B cell (primary cell): Measurements from ENCODE around the gene LRCH3. TPM values are rescaled to one million over a fixed set of nuclear protein-coding genes. Genes with fewer than 3 reads are reported as not detected.
A peak's percentile ranks its signal among the peaks of the same experiment; 100 is the strongest.

Experiments used
- ATAC-seq: fragments of 200-7000 bp; cut with Tn5 transposase; one replicate; pipeline ENCODE4 v1.10.0; 2021; ENCODE audit warnings: low read depth, mild to moderate bottlenecking, moderate number of reproducible peaks, moderate library complexity
- CTCF ChIA-PET: fragments of 350-600 bp; sonication (Branson Sonifier 250); formaldehyde crosslinking; loops from one replicate; lab custom pipeline; 2021; ENCODE audit warnings: antibody characterized with exemption, inconsistent platforms; lab: Charles Lee
- POLR2A ChIA-PET: fragments of 350-600 bp; sonication (Branson Sonifier 250); formaldehyde crosslinking; loops from one replicate; lab custom pipeline; 2021; ENCODE audit warnings: antibody characterized with exemption; lab: Charles Lee
- DNase-seq: peaks from one replicate; pipeline ENCODE4 v3.0.0; 2013
- H2AFZ ChIP-seq: 2 replicates; pipeline ENCODE4 v1.6.1; 2012; ENCODE audit warnings: mild to moderate bottlenecking, low read depth, low read length; ENCODE audit not compliant: insufficient read depth, poor library complexity, severe bottlenecking
- H3K27ac ChIP-seq, 2 donors: 1 replicate in 1 of 2; 2 replicates in 1 of 2; pipeline ENCODE4 v1.5.1; 2012 to 2013; ENCODE audit warnings: low read length in 2 of 2, mild to moderate bottlenecking in 2 of 2, moderate library complexity in 1 of 2
- H3K27me3 ChIP-seq, 4 experiments: fragments of 200-600 bp in 1 of 4; sonication (generic) in 1 of 4; replicated peaks in 1 of 4; 1 replicate in 2 of 4; 2 replicates in 2 of 4; pipeline versions ENCODE4 v1.6.1 to v1.7.0; 2013 to 2016; ENCODE audit warnings: low read length in 3 of 4, mild to moderate bottlenecking in 2 of 4, mixed read lengths in 1 of 4, moderate library complexity in 1 of 4; ENCODE audit not compliant: insufficient read depth in 4 of 4, control insufficient read depth in 3 of 4; ENCODE audit errors: control extremely low read depth in 1 of 4
- H3K36me3 ChIP-seq, 2 experiments: replicated peaks in 1 of 2; 1 replicate in 1 of 2; 2 replicates in 1 of 2; pipeline versions ENCODE4 v1.6.1 to v1.7.1; 2013; ENCODE audit warnings: low read length in 1 of 2; ENCODE audit not compliant: insufficient read depth in 2 of 2, control insufficient read depth in 1 of 2; ENCODE audit errors: control extremely low read depth in 1 of 2, extremely low read depth in 1 of 2
- H3K4me1 ChIP-seq, 2 donors: fragments of 200-600 bp in 1 of 2; sonication (generic) in 1 of 2; 1 replicate in 1 of 2; 2 replicates in 1 of 2; pipeline versions ENCODE4 v1.5.1 to v1.6.1; 2013 to 2017; ENCODE audit warnings: low read length in 2 of 2; ENCODE audit not compliant: control insufficient read depth in 2 of 2, insufficient read depth in 2 of 2
- H3K4me2 ChIP-seq: replicated peaks from 2 replicates; pipeline ENCODE3; 2012; ENCODE audit warnings: mild to moderate bottlenecking, low read depth, low read length; ENCODE audit not compliant: poor library complexity, severe bottlenecking
- H3K4me3 ChIP-seq, 5 experiments: fragments of 200-600 bp in 1 of 5; sonication (generic) in 1 of 5; 1 replicate in 3 of 5; 2 replicates in 2 of 5; pipeline versions ENCODE4 v1.5.1 to v1.7.0; 2011 to 2016; ENCODE audit warnings: low read length in 4 of 5, mild to moderate bottlenecking in 4 of 5, low read depth in 2 of 5, control low read depth in 1 of 5, moderate library complexity in 1 of 5; ENCODE audit not compliant: insufficient read depth in 1 of 5; ENCODE audit errors: control extremely low read depth in 1 of 5, extremely low read depth in 1 of 5
- H3K79me2 ChIP-seq: fragments of 200-600 bp; sonication (generic); one replicate; pipeline ENCODE4 v1.6.0; 2016; ENCODE audit warnings: low read length; ENCODE audit not compliant: control insufficient read depth, insufficient read depth
- H3K9ac ChIP-seq: fragments of 200-600 bp; sonication (generic); 2 replicates; pipeline ENCODE4 v1.6.1; 2017; ENCODE audit warnings: mild to moderate bottlenecking, low read length, moderate library complexity
- H3K9me3 ChIP-seq, 3 donors: one replicate each; pipeline versions ENCODE4 v1.6.1 to v1.7.1; 2013; ENCODE audit warnings: low read length in 2 of 3; ENCODE audit not compliant: control insufficient read depth in 2 of 3, insufficient read depth in 1 of 3; ENCODE audit errors: control extremely low read depth in 1 of 3
- H4K20me1 ChIP-seq: 2 replicates; pipeline ENCODE4 v1.6.0; 2012; ENCODE audit warnings: mild to moderate bottlenecking, low read length; ENCODE audit not compliant: insufficient read depth, control insufficient read depth, poor library complexity, severe bottlenecking
- H3K27ac Mint-ChIP-seq: one replicate; pipeline ENCODE4 v1.8.0; 2021; ENCODE audit warnings: mixed read lengths
- H3K27me3 Mint-ChIP-seq: one replicate; pipeline ENCODE4 v1.8.0; 2021; ENCODE audit warnings: mixed read lengths
- H3K4me1 Mint-ChIP-seq: one replicate; pipeline ENCODE4 v1.8.0; 2021; ENCODE audit warnings: mixed read lengths
- H3K4me3 Mint-ChIP-seq: one replicate; pipeline ENCODE4 v1.8.0; 2021; ENCODE audit warnings: mixed read lengths
- H3K9me3 Mint-ChIP-seq: one replicate; pipeline ENCODE4 v1.8.0; 2022; ENCODE audit warnings: mixed read lengths; ENCODE audit not compliant: insufficient read depth
- CTCF ChIP-seq: fragments of 200-600 bp; IDR thresholded peaks from one replicate; pipeline ENCODE4 v1.8.0; 2022; ENCODE audit warnings: antibody characterized with exemption, mild to moderate bottlenecking
- EZH2 ChIP-seq: IDR thresholded peaks from 2 replicates; pipeline ENCODE4 v1.6.1; 2012; ENCODE audit warnings: borderline replicate concordance, low read depth, mild to moderate bottlenecking, moderate library complexity, low read length; ENCODE audit not compliant: insufficient read depth, poor library complexity, severe bottlenecking
- WGBS: methylation state at CpG from one replicate; pipeline ENCODE4 v1.1.5; 2013; ENCODE audit warnings: missing lambda C conversion rate; ENCODE audit not compliant: insufficient coverage; 5-methylcytosine and 5-hydroxymethylcytosine counted together
- intact Hi-C: fragments of 100-400 bp; cut with micrococcal nuclease; formaldehyde crosslinking; loops from one replicate; pipeline ENCODE4 v1.10.0; 2022
- polyA plus RNA-seq: library from polyadenylated mRNA; depleted of rRNA; stranded (reverse); fragments of >200 nt; gene quantifications from 2 replicates; pipeline ENCODE4 v1.2.3, GENCODE V29; 2012
- total RNA-seq, 2 donors: library from RNA; stranded (reverse); fragments of 120-200 nt in 1 of 2; gene quantifications; 1 replicate in 1 of 2; 2 replicates in 1 of 2; pipeline versions ENCODE4 v1.2.3 to v1.2.4, GENCODE V29; 2013 to 2022

The LRCH3 gene
- total and polyA plus RNA-seq, 2 donors (not counting 1 experiment from before 2014, with no cell fraction given) = 30.1 to 136 TPM

- peaks cover 47% of the 10 kb centered on the region for H3K79me2 ChIP-seq
- H4K20me1 ChIP-seq = peaks cover 31% of the 10 kb centered on the region
- Mint-ChIP-seq H3K27me3 (no peaks in the 10 kb centered on the region), H3K4me1 (peaks cover 46% of the 10 kb centered on the region), H3K4me3 (peak overlapping the region; percentile 96), H3K9me3 (no peaks in the 10 kb centered on the region), H3K27ac (peak overlapping the region; percentile 91)
- under 1% methylated on average over 43 of the region's 43 CpGs for WGBS
- ChIA-PET CTCF (interaction anchor here (0.6 to 1.8 kb wide), 5 partner anchors 41 to 151 kb away, joined by 3 to 6 read pairs (median 6); partner anchors contain the start of gene LRCH3), POLR2A (interaction anchor here (0.6 to 1.5 kb wide), 2 partner anchors 41 to 143 kb away, joined by 4 to 7 read pairs; partner anchors contain the start of gene LRCH3)
- H2AFZ ChIP-seq = peak overlapping the region; percentile 96
- peak overlapping the region; percentile 76 to 97 (median 83) for H3K4me3 ChIP-seq
- peak; percentile 29 for ATAC-seq
- no peak for TF ChIP-seq EZH2
- no peak for TF ChIP-seq CTCF
- peaks cover 18 to 26% of the 10 kb centered on the region in 2 donors for H3K4me1 ChIP-seq
- H3K27ac ChIP-seq = peak overlapping the region; percentile 88 to 94
- DNase-seq = peak; percentile 79
- no peaks in the 10 kb centered on the region for H3K9me3 ChIP-seq
- no peaks in the 10 kb centered on the region for H3K27me3 ChIP-seq
- no peaks in the 10 kb centered on the region for H3K36me3 ChIP-seq
- peak overlapping the region; percentile 96 for H3K4me2 ChIP-seq
- H3K9ac ChIP-seq = peak overlapping the region; percentile 88
- intact Hi-C loops = no loop called here
These were observed 40.6 kb upstream of the LRCH3 start for GRCh38 chr3:197750396-197750831.
